Neural cell (in vitro differentiated cells): ENCODE measurements around the gene KRTAP5-6. TPM values are rescaled to one million over a fixed set of nuclear protein-coding genes. Genes with fewer than 3 reads are reported as not detected.

ENCODE experiments used
- H2AFZ ChIP-seq: fragments of 200-600, 300-800 bp; sonication (generic), shearing (Covaris generic); 2 replicates; pipeline ENCODE4 v1.6.0; 2014; ENCODE audit warnings: low read depth, mild to moderate bottlenecking, antibody characterized with exemption, low read length, moderate library complexity
- H3F3A ChIP-seq: fragments of 200-600 bp; shearing (Covaris generic); 2 replicates; pipeline ENCODE4 v1.6.1; 2016; ENCODE audit warnings: mild to moderate bottlenecking, moderate library complexity, mixed read lengths, antibody characterized with exemption, low read length; ENCODE audit not compliant: insufficient read depth, poor library complexity, severe bottlenecking
- H3K27ac ChIP-seq: fragments of 200-600, 300-800 bp; sonication (generic), shearing (Covaris generic); 2 replicates; pipeline ENCODE4 v1.5.1; 2014; ENCODE audit warnings: mild to moderate bottlenecking, low read length, moderate library complexity
- H3K27me3 ChIP-seq: fragments of 300-800, 200-600 bp; sonication (generic), shearing (Covaris generic); 2 replicates; pipeline ENCODE4 v1.6.0; 2014; ENCODE audit warnings: mild to moderate bottlenecking, low read depth, low read length, moderate library complexity; ENCODE audit not compliant: insufficient read depth
- H3K36me3 ChIP-seq: fragments of 300-800, 200-600 bp; sonication (generic), shearing (Covaris generic); 2 replicates; pipeline ENCODE4 v1.5.1; 2014; ENCODE audit warnings: mild to moderate bottlenecking, antibody characterized with exemption, low read length, moderate library complexity; ENCODE audit not compliant: insufficient read depth
- H3K4me2 ChIP-seq: fragments of 300-800, 200-600 bp; sonication (generic), shearing (Covaris generic); 2 replicates; pipeline ENCODE4 v1.6.0; 2014; ENCODE audit warnings: mild to moderate bottlenecking, low read length
- H3K4me3 ChIP-seq: fragments of 300-800, 200-600 bp; sonication (generic), shearing (Covaris generic); 2 replicates; pipeline ENCODE4 v1.5.1; 2014; ENCODE audit warnings: mild to moderate bottlenecking, low read length, moderate library complexity
- H3K79me2 ChIP-seq: fragments of 200-600 bp; shearing (Covaris generic); replicated peaks from 2 replicates; pipeline ENCODE4 v1.6.0; 2014; ENCODE audit warnings: mild to moderate bottlenecking, low read length, moderate library complexity; ENCODE audit not compliant: insufficient read depth
- H3K9ac ChIP-seq: fragments of 300-800, 200-600 bp; sonication (generic), shearing (Covaris generic); 2 replicates; pipeline ENCODE4 v1.6.1; 2016; ENCODE audit warnings: mild to moderate bottlenecking, low read length, mixed read lengths
- H3K9me2 ChIP-seq: fragments of 200-600 bp; shearing (Covaris generic); 2 replicates; pipeline ENCODE4 v1.6.1; 2016; ENCODE audit warnings: mild to moderate bottlenecking, low read length, mixed read lengths; ENCODE audit not compliant: insufficient read depth
- H3K9me3 ChIP-seq: fragments of 200-600, 300-800 bp; sonication (generic), shearing (Covaris generic); 2 replicates; pipeline ENCODE4 v1.6.1; 2016; ENCODE audit warnings: mild to moderate bottlenecking, mixed run types, low read length, moderate library complexity, mixed read lengths
- H4K20me1 ChIP-seq: fragments of 200-600 bp; shearing (Covaris generic); 2 replicates; pipeline ENCODE4 v1.6.1; 2016; ENCODE audit warnings: mild to moderate bottlenecking, mixed run types; ENCODE audit not compliant: insufficient read depth
- CTCF ChIP-seq: fragments of 450-650 bp; IDR thresholded peaks from 2 replicates; pipeline ENCODE4 v1.5.1; 2014; ENCODE audit warnings: antibody characterized with exemption, mild to moderate bottlenecking, moderate library complexity; ENCODE audit not compliant: poor library complexity, severe bottlenecking
- EP300 ChIP-seq: fragments of 450-650 bp; conservative IDR thresholded peaks from 2 replicates; pipeline ENCODE4 v1.6.1; 2014; ENCODE audit warnings: antibody characterized with exemption, mild to moderate bottlenecking, moderate library complexity; ENCODE audit not compliant: poor library complexity, severe bottlenecking
- EZH2 ChIP-seq: fragments of 200-600, 300-800 bp; shearing (Covaris generic), sonication (generic); IDR thresholded peaks from 2 replicates; pipeline ENCODE4 v1.6.1; 2014; ENCODE audit warnings: antibody characterized with exemption, low read length, borderline replicate concordance, mild to moderate bottlenecking; ENCODE audit not compliant: insufficient read depth, poor library complexity, severe bottlenecking
- MXI1 ChIP-seq: fragments of 450-650 bp; conservative IDR thresholded peaks from 2 replicates; pipeline ENCODE4 v1.6.1; 2014; ENCODE audit warnings: antibody characterized with exemption, mild to moderate bottlenecking; ENCODE audit not compliant: poor library complexity, severe bottlenecking
- POLR2AphosphoS5 ChIP-seq: IDR thresholded peaks from 2 replicates; pipeline ENCODE4 v1.6.1; 2012
- RAD21 ChIP-seq: fragments of 450-650 bp; conservative IDR thresholded peaks from 2 replicates; pipeline ENCODE4 v1.6.1; 2014; ENCODE audit warnings: antibody characterized with exemption, mild to moderate bottlenecking, moderate library complexity
- SMC3 ChIP-seq: fragments of 450-650 bp; conservative IDR thresholded peaks from 2 replicates; pipeline ENCODE4 v1.6.1; 2014; ENCODE audit warnings: antibody characterized with exemption, mild to moderate bottlenecking, moderate library complexity; ENCODE audit not compliant: poor library complexity
- TAF1 ChIP-seq: IDR thresholded peaks from 2 replicates; pipeline ENCODE4 v1.6.1; 2012; ENCODE audit warnings: low read depth
- polyA plus RNA-seq: library from polyadenylated mRNA; depleted of rRNA; stranded (reverse); fragments of >200 nt; gene quantifications from 2 replicates; pipeline ENCODE4 v1.2.3, GENCODE V29; 2014
- TF ChIP-seq, protein P1 (sequence below): IDR thresholded peaks from 2 replicates; pipeline ENCODE4 v1.6.1; 2012; ENCODE audit warnings: borderline replicate concordance

Gene KRTAP5-6
- polyA plus RNA-seq, 1 donor from 2014 or later: not detected

- Histone ChIP-seq H3K9me2 (no peaks in the 10 kb centered on the region), H3F3A (no peaks in the 10 kb centered on the region), H3K4me3 (no peak overlapping the region), H4K20me1 (no peaks in the 10 kb centered on the region), H3K79me2 (no peaks in the 10 kb centered on the region), H3K9ac (no peak overlapping the region), H2AFZ (no peak overlapping the region), H3K9me3 (no peaks in the 10 kb centered on the region), H3K36me3 (no peaks in the 10 kb centered on the region), H3K27me3 (no peaks in the 10 kb centered on the region), H3K4me2 (no peak overlapping the region), H3K27ac (no peak overlapping the region)
- TF ChIP-seq CTCF: no peak
- TF ChIP-seq MXI1: no peak
- no peak for TF ChIP-seq EP300
- TF ChIP-seq SMC3: no peak
- no peak for TF ChIP-seq POLR2AphosphoS5
- TF ChIP-seq, protein P1, sequence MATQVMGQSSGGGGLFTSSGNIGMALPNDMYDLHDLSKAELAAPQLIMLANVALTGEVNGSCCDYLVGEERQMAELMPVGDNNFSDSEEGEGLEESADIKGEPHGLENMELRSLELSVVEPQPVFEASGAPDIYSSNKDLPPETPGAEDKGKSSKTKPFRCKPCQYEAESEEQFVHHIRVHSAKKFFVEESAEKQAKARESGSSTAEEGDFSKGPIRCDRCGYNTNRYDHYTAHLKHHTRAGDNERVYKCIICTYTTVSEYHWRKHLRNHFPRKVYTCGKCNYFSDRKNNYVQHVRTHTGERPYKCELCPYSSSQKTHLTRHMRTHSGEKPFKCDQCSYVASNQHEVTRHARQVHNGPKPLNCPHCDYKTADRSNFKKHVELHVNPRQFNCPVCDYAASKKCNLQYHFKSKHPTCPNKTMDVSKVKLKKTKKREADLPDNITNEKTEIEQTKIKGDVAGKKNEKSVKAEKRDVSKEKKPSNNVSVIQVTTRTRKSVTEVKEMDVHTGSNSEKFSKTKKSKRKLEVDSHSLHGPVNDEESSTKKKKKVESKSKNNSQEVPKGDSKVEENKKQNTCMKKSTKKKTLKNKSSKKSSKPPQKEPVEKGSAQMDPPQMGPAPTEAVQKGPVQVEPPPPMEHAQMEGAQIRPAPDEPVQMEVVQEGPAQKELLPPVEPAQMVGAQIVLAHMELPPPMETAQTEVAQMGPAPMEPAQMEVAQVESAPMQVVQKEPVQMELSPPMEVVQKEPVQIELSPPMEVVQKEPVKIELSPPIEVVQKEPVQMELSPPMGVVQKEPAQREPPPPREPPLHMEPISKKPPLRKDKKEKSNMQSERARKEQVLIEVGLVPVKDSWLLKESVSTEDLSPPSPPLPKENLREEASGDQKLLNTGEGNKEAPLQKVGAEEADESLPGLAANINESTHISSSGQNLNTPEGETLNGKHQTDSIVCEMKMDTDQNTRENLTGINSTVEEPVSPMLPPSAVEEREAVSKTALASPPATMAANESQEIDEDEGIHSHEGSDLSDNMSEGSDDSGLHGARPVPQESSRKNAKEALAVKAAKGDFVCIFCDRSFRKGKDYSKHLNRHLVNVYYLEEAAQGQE: no peak
- TF ChIP-seq TAF1: no peak
These were observed 23.4 kb upstream of the KRTAP5-6 start for GRCh38 chr11:1673446-1674172.

- no peak overlapping the region for H3K4me2 ChIP-seq
These were observed 22.5 kb upstream of the KRTAP5-6 start for GRCh38 chr11:1674173-1675131.

More at GRCh38 chr11:1674173-1675131, 22.5 kb upstream of the KRTAP5-6 start:
- Histone ChIP-seq H4K20me1 (no peaks in the 10 kb centered on the region), H3K27me3 (no peaks in the 10 kb centered on the region), H3K79me2 (no peaks in the 10 kb centered on the region), H3F3A (no peaks in the 10 kb centered on the region), H3K4me3 (no peak overlapping the region), H3K9ac (no peak overlapping the region), H3K9me3 (no peaks in the 10 kb centered on the region), H2AFZ (no peak overlapping the region), H3K36me3 (no peaks in the 10 kb centered on the region), H3K9me2 (no peaks in the 10 kb centered on the region), H3K27ac (no peak overlapping the region)
- TF ChIP-seq SMC3 (no peak), RAD21 (no peak), MXI1 (no peak), POLR2AphosphoS5 (no peak), EP300 (no peak), EZH2 (no peak)
